ENCODE data around the gene ZNF578. TPM values are rescaled to one million over a fixed set of nuclear protein-coding genes. Genes with fewer than 3 reads are reported as not detected.
"Not testable (repeated sequence)": the region's sequence is repeated elsewhere in the genome, so short reads cannot be mapped to it uniquely, and the experiment has no call there.

The ZNF578 gene
- total and polyA plus RNA-seq, 10 of the 15 experiments (the other 5 are each of a cell fraction or from before 2014, with no cell fraction given), result 0.10 to 0.43 (median 0.16) TPM; not detected in 4

DNA sequence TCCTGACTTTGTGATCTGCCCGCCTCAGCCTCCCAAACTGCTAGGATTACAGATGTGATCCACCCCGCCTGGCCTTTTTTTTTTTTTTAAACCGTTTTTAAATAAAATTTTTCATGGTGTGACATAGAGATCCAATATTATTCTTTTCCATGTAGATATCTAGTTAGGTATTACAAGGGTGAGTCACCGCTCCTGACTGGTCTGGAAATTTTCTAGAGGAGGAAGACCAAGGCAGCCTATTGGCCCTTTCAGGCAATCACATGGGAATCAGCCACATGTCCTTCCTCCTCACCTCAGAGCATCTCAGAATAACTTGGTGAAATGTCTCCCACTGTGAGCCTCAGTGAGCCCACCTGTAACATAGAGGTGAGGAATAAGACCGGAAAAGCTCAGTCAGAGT, 87.8 kb downstream of the ZNF578 start:
- RAD21 ChIA-PET (ENCODE audit: unreplicated experiment), result interaction anchor here (0.6 kb wide), 1 partner anchor 396 kb away, joined by 3 read pairs; no protein-coding TSS in a partner anchor
- H3K27ac ChIP-seq (ENCODE audit: control insufficient read depth, insufficient read depth); H3K4me3 ChIP-seq; H3K4me2 ChIP-seq (ENCODE audit: control insufficient read depth, insufficient read depth); DNase-seq (ENCODE audit: low read depth, low spot score); intact Hi-C loops (cut with micrococcal nuclease; ENCODE audit: unreplicated experiment); H3K79me2 ChIP-seq (ENCODE audit: control insufficient read depth, insufficient read depth, low read length); ATAC-seq; SMC1A ChIA-PET (ENCODE audit: uncharacterized antibody, unreplicated experiment); H3K9ac ChIP-seq (ENCODE audit: control insufficient read depth, insufficient read depth, low read length); H2AFZ ChIP-seq (ENCODE audit: control insufficient read depth, low read depth, low read length); POLR2A ChIA-PET; H4K20me1 ChIP-seq (ENCODE audit: control insufficient read depth, insufficient read depth); H3K4me1 ChIP-seq (ENCODE audit: control insufficient read depth, insufficient read depth, low read length); BruUV-seq (replicated peaks); CTCF ChIA-PET; H3K27me3 ChIP-seq (replicated peaks in 1 of 2; ENCODE audit: control insufficient read depth in 2 of 2, insufficient read depth in 2 of 2, low read length in 1 of 2); FAIRE-seq: not testable (repeated sequence)
- Histone ChIP-seq H3K9me3 (replicated peaks; ENCODE audit: control insufficient read depth, insufficient read depth, low read length) (peaks cover 26% of the 10 kb centered on the region; the same call in 2 of the 3 replicates), H3K36me3 (ENCODE audit: control insufficient read depth in 2 of 2, insufficient read depth in 2 of 2, low read length in 1 of 2) (peaks cover 8 to 23% of the 10 kb centered on the region in 2 experiments)
- 92% methylated on average over 5 of the region's 5 CpGs for WGBS (ENCODE audit: insufficient coverage, insufficient replicate concordance, low lambda C conversion rate, missing lambda C conversion rate)
- in situ Hi-C loops (cut with MboI), result loop anchor here (25.0 kb wide), 1 partner anchor 1154 kb away; the partner anchor contains the start of genes C19orf84 and LIM2

DNA sequence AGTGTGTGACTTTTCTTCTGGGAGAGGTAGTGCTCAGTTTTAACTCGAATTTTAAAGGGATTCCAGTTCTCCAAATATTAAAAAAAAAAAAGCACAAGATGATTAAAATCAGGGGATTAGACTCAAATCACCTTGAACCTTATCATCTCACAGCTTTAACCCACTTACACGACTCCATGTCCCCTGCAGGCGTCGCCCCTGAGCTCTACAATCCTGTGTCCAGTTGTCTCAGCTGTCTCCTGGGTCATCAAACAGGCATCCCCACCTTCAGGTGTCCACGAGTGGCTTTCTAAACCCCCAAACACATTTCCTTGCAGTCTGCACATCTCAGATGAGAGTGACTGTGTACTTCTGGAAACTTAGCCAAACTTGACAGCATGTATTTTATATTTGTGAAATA, 88.3 kb downstream of the ZNF578 start:
- no TSS peak for BruUV-seq (replicated peaks)
- no peak overlapping the region for H2AFZ ChIP-seq (ENCODE audit: control insufficient read depth, low read depth, low read length)
- no peak for TF ChIP-seq MYB (IDR thresholded peaks at IDR 0.05; ENCODE audit: borderline replicate concordance, low read depth, low read length)
- TF ChIP-seq CBX5 (IDR thresholded peaks at IDR 0.05; ENCODE audit: low read depth), result no peak
- no peak for TF ChIP-seq ZBED1 (IDR thresholded peaks at IDR 0.05; ENCODE audit: borderline replicate concordance)
- TF ChIP-seq, protein P1, sequence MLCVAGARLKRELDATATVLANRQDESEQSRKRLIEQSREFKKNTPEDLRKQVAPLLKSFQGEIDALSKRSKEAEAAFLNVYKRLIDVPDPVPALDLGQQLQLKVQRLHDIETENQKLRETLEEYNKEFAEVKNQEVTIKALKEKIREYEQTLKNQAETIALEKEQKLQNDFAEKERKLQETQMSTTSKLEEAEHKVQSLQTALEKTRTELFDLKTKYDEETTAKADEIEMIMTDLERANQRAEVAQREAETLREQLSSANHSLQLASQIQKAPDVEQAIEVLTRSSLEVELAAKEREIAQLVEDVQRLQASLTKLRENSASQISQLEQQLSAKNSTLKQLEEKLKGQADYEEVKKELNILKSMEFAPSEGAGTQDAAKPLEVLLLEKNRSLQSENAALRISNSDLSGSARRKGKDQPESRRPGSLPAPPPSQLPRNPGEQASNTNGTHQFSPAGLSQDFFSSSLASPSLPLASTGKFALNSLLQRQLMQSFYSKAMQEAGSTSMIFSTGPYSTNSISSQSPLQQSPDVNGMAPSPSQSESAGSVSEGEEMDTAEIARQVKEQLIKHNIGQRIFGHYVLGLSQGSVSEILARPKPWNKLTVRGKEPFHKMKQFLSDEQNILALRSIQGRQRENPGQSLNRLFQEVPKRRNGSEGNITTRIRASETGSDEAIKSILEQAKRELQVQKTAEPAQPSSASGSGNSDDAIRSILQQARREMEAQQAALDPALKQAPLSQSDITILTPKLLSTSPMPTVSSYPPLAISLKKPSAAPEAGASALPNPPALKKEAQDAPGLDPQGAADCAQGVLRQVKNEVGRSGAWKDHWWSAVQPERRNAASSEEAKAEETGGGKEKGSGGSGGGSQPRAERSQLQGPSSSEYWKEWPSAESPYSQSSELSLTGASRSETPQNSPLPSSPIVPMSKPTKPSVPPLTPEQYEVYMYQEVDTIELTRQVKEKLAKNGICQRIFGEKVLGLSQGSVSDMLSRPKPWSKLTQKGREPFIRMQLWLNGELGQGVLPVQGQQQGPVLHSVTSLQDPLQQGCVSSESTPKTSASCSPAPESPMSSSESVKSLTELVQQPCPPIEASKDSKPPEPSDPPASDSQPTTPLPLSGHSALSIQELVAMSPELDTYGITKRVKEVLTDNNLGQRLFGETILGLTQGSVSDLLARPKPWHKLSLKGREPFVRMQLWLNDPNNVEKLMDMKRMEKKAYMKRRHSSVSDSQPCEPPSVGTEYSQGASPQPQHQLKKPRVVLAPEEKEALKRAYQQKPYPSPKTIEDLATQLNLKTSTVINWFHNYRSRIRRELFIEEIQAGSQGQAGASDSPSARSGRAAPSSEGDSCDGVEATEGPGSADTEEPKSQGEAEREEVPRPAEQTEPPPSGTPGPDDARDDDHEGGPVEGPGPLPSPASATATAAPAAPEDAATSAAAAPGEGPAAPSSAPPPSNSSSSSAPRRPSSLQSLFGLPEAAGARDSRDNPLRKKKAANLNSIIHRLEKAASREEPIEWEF (IDR thresholded peaks at IDR 0.05; ENCODE audit: insufficient replicate concordance, low read depth, low read length), result no peak
- TF ChIP-seq, protein P2, sequence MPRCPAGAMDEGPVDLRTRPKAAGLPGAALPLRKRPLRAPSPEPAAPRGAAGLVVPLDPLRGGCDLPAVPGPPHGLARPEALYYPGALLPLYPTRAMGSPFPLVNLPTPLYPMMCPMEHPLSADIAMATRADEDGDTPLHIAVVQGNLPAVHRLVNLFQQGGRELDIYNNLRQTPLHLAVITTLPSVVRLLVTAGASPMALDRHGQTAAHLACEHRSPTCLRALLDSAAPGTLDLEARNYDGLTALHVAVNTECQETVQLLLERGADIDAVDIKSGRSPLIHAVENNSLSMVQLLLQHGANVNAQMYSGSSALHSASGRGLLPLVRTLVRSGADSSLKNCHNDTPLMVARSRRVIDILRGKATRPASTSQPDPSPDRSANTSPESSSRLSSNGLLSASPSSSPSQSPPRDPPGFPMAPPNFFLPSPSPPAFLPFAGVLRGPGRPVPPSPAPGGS (IDR thresholded peaks at IDR 0.05; ENCODE audit: borderline replicate concordance, insufficient read depth, low read depth, low read length, poor library complexity, severe bottlenecking), result no peak
- TF ChIP-seq WRNIP1 (IDR thresholded peaks at IDR 0.05; ENCODE audit: borderline replicate concordance, low read depth, low read length), result no peak
- no peak for TF ChIP-seq POLR2A (IDR thresholded peaks at IDR 0.05; ENCODE audit: low read depth, low read length)
- TF ChIP-seq SUPT20H (IDR thresholded peaks at IDR 0.05; ENCODE audit: borderline replicate concordance, control insufficient read depth, low read depth, low read length), result no peak
- TF ChIP-seq ZNF217 (IDR thresholded peaks at IDR 0.05), result no peak
- intact Hi-C loops (cut with micrococcal nuclease; ENCODE audit: unreplicated experiment), result no loop called here
- in situ Hi-C loops (cut with MboI), result loop anchor here (25.0 kb wide), 1 partner anchor 1154 kb away; the partner anchor contains the start of genes C19orf84 and LIM2
- H3K36me3 ChIP-seq (ENCODE audit: control insufficient read depth in 2 of 2, insufficient read depth in 2 of 2, low read length in 1 of 2), result peaks cover 9 to 26% of the 10 kb centered on the region in 2 experiments
- DNase-seq (ENCODE audit: low read depth, low spot score) (no peak), ATAC-seq (no peak), FAIRE-seq (no peak)
- H3K9me3 ChIP-seq (replicated peaks; ENCODE audit: control insufficient read depth, insufficient read depth, low read length), result peaks cover 27% of the 10 kb centered on the region; the same call in 2 of the 3 replicates
- 0 out of 2 replicates have a peak, but pooled peaks cover 3% of the 10 kb centered on the region for H3K4me1 ChIP-seq (ENCODE audit: control insufficient read depth, insufficient read depth, low read length)
- SMC1A ChIA-PET (ENCODE audit: uncharacterized antibody, unreplicated experiment), result no interaction called here
- H3K9ac ChIP-seq (ENCODE audit: control insufficient read depth, insufficient read depth, low read length), result no peak overlapping the region
- WGBS (ENCODE audit: insufficient coverage, insufficient replicate concordance, low lambda C conversion rate, missing lambda C conversion rate), result 86% methylated on average over 5 of the region's 5 CpGs
- no peaks in the 10 kb centered on the region for H3K27me3 ChIP-seq (replicated peaks in 1 of 2; ENCODE audit: control insufficient read depth in 2 of 2, insufficient read depth in 2 of 2, low read length in 1 of 2)
- no peak overlapping the region for H3K4me3 ChIP-seq
- CTCF ChIA-PET, result interaction anchor here (0.6 kb wide), 1 partner anchor 166 kb away, joined by 3 read pairs; no protein-coding TSS in a partner anchor
- H4K20me1 ChIP-seq (ENCODE audit: control insufficient read depth, insufficient read depth), result no peaks in the 10 kb centered on the region
- POLR2A ChIA-PET, result no interaction called here
- RAD21 ChIA-PET (ENCODE audit: unreplicated experiment), result interaction anchor here (0.6 kb wide), 1 partner anchor 396 kb away, joined by 3 read pairs; no protein-coding TSS in a partner anchor
- peaks cover 2% of the 10 kb centered on the region for H3K79me2 ChIP-seq (ENCODE audit: control insufficient read depth, insufficient read depth, low read length)
- H3K27ac ChIP-seq (ENCODE audit: control insufficient read depth, insufficient read depth), result no peak overlapping the region
- no peak overlapping the region for H3K4me2 ChIP-seq (ENCODE audit: control insufficient read depth, insufficient read depth)
